GM23338 (cell line): ENCODE data around the gene ZNF792. TPM values are rescaled to one million over a fixed set of nuclear protein-coding genes. Genes with fewer than 3 reads are reported as not detected.

Experiments used
- ATAC-seq: fragments of 200-7000 bp; cut with Tn5 transposase; 3 replicates; pipeline ENCODE4 v1.9.1; 2020
- DNase-seq: peaks from one replicate; pipeline ENCODE4 v3.0.0-alpha.2; 2015; ENCODE audit warnings: low spot score
- H2AFZ ChIP-seq: fragments of 200-600 bp; sonication (generic); 2 replicates; pipeline ENCODE4 v1.8.0; 2016; ENCODE audit warnings: antibody characterized with exemption, mild to moderate bottlenecking, moderate library complexity
- H3F3A ChIP-seq: fragments of 200-600 bp; sonication (generic); replicated peaks from 2 replicates; pipeline ENCODE4 v1.8.0; 2017; ENCODE audit warnings: antibody characterized with exemption, mixed run types, low read depth
- H3K27ac ChIP-seq: fragments of 200-600 bp; sonication (generic); 2 replicates; pipeline ENCODE4 v1.6.1; 2016; ENCODE audit warnings: low read depth
- H3K27me3 ChIP-seq: fragments of 200-600 bp; sonication (generic); 2 replicates; pipeline ENCODE4 v1.8.0; 2016; ENCODE audit warnings: mild to moderate bottlenecking, mixed run types, moderate library complexity; ENCODE audit not compliant: insufficient read depth
- H3K36me3 ChIP-seq: fragments of 200-600 bp; sonication (generic); 2 replicates; pipeline ENCODE4 v1.8.0; 2016; ENCODE audit warnings: mild to moderate bottlenecking; ENCODE audit not compliant: insufficient read depth
- H3K4me1 ChIP-seq: fragments of 200-600 bp; sonication (generic); 2 replicates; pipeline ENCODE4 v1.8.0; 2016; ENCODE audit warnings: mild to moderate bottlenecking, moderate library complexity; ENCODE audit not compliant: insufficient read depth
- H3K4me2 ChIP-seq: fragments of 200-600 bp; sonication (generic); 2 replicates; pipeline ENCODE4 v1.7.1; 2017; ENCODE audit warnings: mixed run types
- H3K4me3 ChIP-seq: fragments of 200-600 bp; sonication (generic); 2 replicates; pipeline ENCODE4 v1.6.1; 2016; ENCODE audit warnings: mixed run types
- H3K79me2 ChIP-seq: fragments of 200-600 bp; sonication (generic); replicated peaks from 2 replicates; pipeline ENCODE4 v1.8.0; 2017; ENCODE audit warnings: mild to moderate bottlenecking; ENCODE audit not compliant: insufficient read depth
- H3K9me2 ChIP-seq: fragments of 200-600 bp; sonication (generic); 2 replicates; pipeline ENCODE4 v1.8.0; 2017; ENCODE audit not compliant: insufficient read depth
- H4K20me1 ChIP-seq: fragments of 200-600 bp; sonication (generic); replicated peaks from 2 replicates; pipeline ENCODE4 v1.8.0; 2017; ENCODE audit warnings: mild to moderate bottlenecking; ENCODE audit not compliant: insufficient read depth
- H3K27ac Mint-ChIP-seq: 2 replicates; pipeline ENCODE4 v1.8.0; 2020; ENCODE audit warnings: inconsistent platforms, mild to moderate bottlenecking, moderate library complexity, mixed read lengths
- H3K27me3 Mint-ChIP-seq: 3 replicates; pipeline ENCODE4 v1.8.0; 2022; ENCODE audit warnings: low read depth, mild to moderate bottlenecking, moderate library complexity, mixed read lengths, inconsistent platforms; ENCODE audit not compliant: insufficient read depth, poor library complexity
- H3K36me3 Mint-ChIP-seq: 3 replicates; pipeline ENCODE4 v1.8.0; 2021; ENCODE audit warnings: low read depth, mild to moderate bottlenecking, inconsistent platforms, moderate library complexity, mixed read lengths
- H3K4me1 Mint-ChIP-seq: 3 replicates; pipeline ENCODE4 v1.8.0; 2020; ENCODE audit warnings: mild to moderate bottlenecking, inconsistent platforms, mixed read lengths
- H3K4me3 Mint-ChIP-seq: 3 replicates; pipeline ENCODE4 v1.8.0; 2021; ENCODE audit warnings: moderate library complexity, mild to moderate bottlenecking, inconsistent platforms, mixed read lengths
- H3K9me3 Mint-ChIP-seq: 3 replicates; pipeline ENCODE4 v1.8.0; 2020; ENCODE audit warnings: moderate library complexity, mild to moderate bottlenecking, inconsistent platforms, mixed read lengths
- CREB1 ChIP-seq: fragments of 250-450 bp; sonication (Bioruptor Pico); IDR thresholded peaks from 2 replicates; pipeline ENCODE4 v1.5.0; 2020; ENCODE audit warnings: low read depth, mild to moderate bottlenecking, moderate library complexity
- CTCF ChIP-seq, 2 experiments: fragments of 200-600 bp in 1 of 2; sonication (generic) in 1 of 2; conservative IDR thresholded peaks; 2 replicates each; pipeline versions ENCODE4 v1.5.1 to v1.6.1; 2016 to 2017; ENCODE audit warnings: antibody characterized with exemption in 2 of 2, low read depth in 2 of 2, mild to moderate bottlenecking in 2 of 2, moderate library complexity in 1 of 2
- ETS1 ChIP-seq: IDR thresholded peaks from 2 replicates; pipeline ENCODE4 v1.6.1; 2016; ENCODE audit warnings: antibody characterized with exemption
- EZH2 ChIP-seq: fragments of 200-600 bp; sonication (generic); IDR thresholded peaks from one replicate; pipeline ENCODE4 v1.8.0; 2017; ENCODE audit warnings: antibody characterized with exemption, mild to moderate bottlenecking, low read depth; ENCODE audit not compliant: unreplicated experiment
- EZH2phosphoT487 ChIP-seq: fragments of 200-600 bp; sonication (generic); IDR thresholded peaks from one replicate; pipeline ENCODE4 v1.8.1; 2018; ENCODE audit warnings: antibody characterized with exemption; ENCODE audit not compliant: unreplicated experiment
- JUNB ChIP-seq: IDR thresholded peaks from one replicate; pipeline ENCODE4 v1.6.1; 2016; ENCODE audit warnings: antibody characterized with exemption; ENCODE audit not compliant: unreplicated experiment
- NANOG ChIP-seq: IDR thresholded peaks from 2 replicates; pipeline ENCODE4 v1.6.1; 2016; ENCODE audit warnings: antibody characterized with exemption, borderline replicate concordance
- POLR2AphosphoS5 ChIP-seq: IDR thresholded peaks from 2 replicates; pipeline ENCODE4 v1.6.1; 2016; ENCODE audit warnings: antibody characterized with exemption, low read depth
- REST ChIP-seq: IDR thresholded peaks from one replicate; pipeline ENCODE4 v1.6.1; 2018; ENCODE audit warnings: antibody characterized with exemption; ENCODE audit not compliant: unreplicated experiment
- STAT1 ChIP-seq: IDR thresholded peaks from one replicate; pipeline ENCODE4 v1.6.1; 2016; ENCODE audit warnings: antibody characterized with exemption; ENCODE audit not compliant: unreplicated experiment
- ZNF114 ChIP-seq: fragments of 250-450 bp; sonication (Bioruptor Pico); IDR thresholded peaks from 2 replicates; pipeline ENCODE4 v1.5.0; 2020; ENCODE audit warnings: mild to moderate bottlenecking, moderate library complexity
- ZNF331 ChIP-seq: fragments of 250-450 bp; sonication (Bioruptor Pico); IDR thresholded peaks from 2 replicates; pipeline ENCODE4 v1.5.0; 2020; ENCODE audit warnings: low read depth, mild to moderate bottlenecking, moderate library complexity
- ZNF462 ChIP-seq: fragments of 250-450 bp; sonication (Bioruptor Pico); IDR thresholded peaks from 2 replicates; pipeline ENCODE4 v1.5.0; 2020; ENCODE audit warnings: mild to moderate bottlenecking, moderate library complexity
- polyA plus RNA-seq: library from polyadenylated mRNA; unstranded; fragments of >200 nt; fragmentation: Nextera tagmentation; extraction: Ambion mirVana; gene quantifications from 2 replicates; pipeline ENCODE4 v1.2.1, GENCODE V29; 2016
- total RNA-seq: library from RNA; depleted of rRNA; stranded (reverse); fragments of >200 nt; shearing (Covaris generic); gene quantifications from 2 replicates; pipeline ENCODE4 v1.2.3, GENCODE V29; 2014

The ZNF792 gene
- total and polyA plus RNA-seq, 2 experiments from 2014 or later = 1.3 to 12.8 TPM

- TF ChIP-seq ZNF462 = no peak
- TF ChIP-seq STAT1 = no peak
- TF ChIP-seq NANOG = no peak
- TF ChIP-seq ZNF114 (CRISPR knock-in tag) = no peak
- peak; percentile 94 for TF ChIP-seq POLR2AphosphoS5
- no peak for TF ChIP-seq JUNB
- no peak for TF ChIP-seq EZH2
- no peak for TF ChIP-seq ZNF331 (CRISPR knock-in tag)
- no peak for TF ChIP-seq CTCF (conservative IDR thresholded peaks at IDR 0.05; ENCODE audit: low read depth in 2 of 2)
- TF ChIP-seq ETS1 = peak; percentile 91
- TF ChIP-seq CREB1 (CRISPR knock-in tag) = no peak
- TF ChIP-seq EZH2phosphoT487 = no peak
- TF ChIP-seq REST = no peak
- no peaks in the 10 kb centered on the region; the same call in 1 of the 2 replicates for H4K20me1 ChIP-seq
- H3K4me1 Mint-ChIP-seq = peaks cover 8% of the 10 kb centered on the region; the same call in 2 of the 3 replicates
- peak within 1 kb of the TSS; percentile 95 for H3K27ac Mint-ChIP-seq
- H3K4me2 ChIP-seq = peak within 1 kb of the TSS; percentile 88
- H2AFZ ChIP-seq = peak within 1 kb of the TSS; percentile 92
- peak within 1 kb of the TSS; percentile 99 for H3K4me3 Mint-ChIP-seq
- H3K36me3 Mint-ChIP-seq = peaks cover 11% of the 10 kb centered on the region; the same call in 2 of the 3 replicates
- no peaks in the 10 kb centered on the region for H3F3A ChIP-seq
- H3K27me3 Mint-ChIP-seq = peaks cover 4% of the 10 kb centered on the region
- DNase-seq (peak; percentile 97), ATAC-seq (peak; percentile 100)
- peaks cover 4% of the 10 kb centered on the region; the same call in 1 of the 2 replicates for H3K36me3 ChIP-seq
- peak within 1 kb of the TSS; percentile 73 for H3K4me3 ChIP-seq
- peaks cover 5% of the 10 kb centered on the region; the same call in 1 of the 2 replicates for H3K79me2 ChIP-seq
- H3K4me1 ChIP-seq = no peaks in the 10 kb centered on the region
- peak within 1 kb of the TSS; percentile 55; the same call in 1 of the 2 replicates for H3K27ac ChIP-seq
- no peaks in the 10 kb centered on the region for H3K27me3 ChIP-seq
- H3K9me2 ChIP-seq = peaks cover 9% of the 10 kb centered on the region
- peaks cover 8% of the 10 kb centered on the region; the same call in 1 of the 3 replicates for H3K9me3 Mint-ChIP-seq
Measured at GRCh38 chr19:34926685-34927375, 37.2 kb downstream of the ZNF792 start, which contains the start of gene ZNF30. TSS of gene ZNF30 (plus strand) at chr19:34926903. CDS start at chr19:34929948, 3,045 bp downstream.
